Measurements from ENCODE around the gene RIOK3. TPM values are rescaled to one million over a fixed set of nuclear protein-coding genes. Genes with fewer than 3 reads are reported as not detected.

RIOK3 gene
- total and polyA plus RNA-seq, 10 of the 15 experiments (the other 5 are each of a cell fraction or from before 2014, with no cell fraction given), result 18.0 to 87.5 (median 53.8) TPM

- TF ChIP-seq STAT3 (IDR thresholded peaks at IDR 0.05; ENCODE audit: low read depth, low read length), result no peak
- no peak for TF ChIP-seq RFX5 (IDR thresholded peaks at IDR 0.05; ENCODE audit: low read depth, low read length)
- no peak for TF ChIP-seq MYB (IDR thresholded peaks at IDR 0.05; ENCODE audit: borderline replicate concordance, low read depth, low read length)
- TF ChIP-seq MTA3 (IDR thresholded peaks at IDR 0.05; ENCODE audit: borderline replicate concordance, low read length), result no peak
- 0 out of 2 replicates have a peak, but pooled peaks have one; percentile 33 for TF ChIP-seq TBL1XR1 (IDR thresholded peaks at IDR 0.05; ENCODE audit: low read depth, low read length)
- TF ChIP-seq NFYA (IDR thresholded peaks at IDR 0.05; ENCODE audit: borderline replicate concordance, low read depth, low read length), result no peak
- TF ChIP-seq MTA2 (IDR thresholded peaks at IDR 0.05; ENCODE audit: low read depth), result peak; percentile 45; the same call in 1 of the 2 replicates
- TF ChIP-seq MEF2B (IDR thresholded peaks at IDR 0.05; ENCODE audit: partially characterized antibody, poor library complexity, severe bottlenecking), result peak; percentile 81
- TF ChIP-seq KDM1A (IDR thresholded peaks at IDR 0.05; ENCODE audit: borderline replicate concordance), result no peak
- TF ChIP-seq MEF2A (IDR thresholded peaks at IDR 0.05; ENCODE audit: insufficient read depth, low read depth, low read length), result peak; percentile 84
- no peak for TF ChIP-seq BRCA1 (IDR thresholded peaks at IDR 0.05; ENCODE audit: low read depth, low read length)
- TF ChIP-seq EED (IDR thresholded peaks at IDR 0.05; ENCODE audit: low read depth), result no peak
- TF ChIP-seq SREBF2 (IDR thresholded peaks at IDR 0.05; ENCODE audit: low read length), result no peak
- no peak for TF ChIP-seq CTCF (IDR thresholded peaks at IDR 0.05 in 2 of 3, conservative IDR thresholded peaks at IDR 0.05 in 1 of 3; ENCODE audit: control insufficient read depth in 2 of 3, extremely low read depth in 1 of 3, insufficient read depth in 1 of 3, low read depth in 3 of 3, low read length in 3 of 3)
- TF ChIP-seq NBN (IDR thresholded peaks at IDR 0.05), result 0 out of 2 replicates have a peak, but pooled peaks have one; percentile 14
- TF ChIP-seq TCF7 (IDR thresholded peaks at IDR 0.05; ENCODE audit: borderline replicate concordance), result no peak
- TF ChIP-seq SKIL (IDR thresholded peaks at IDR 0.05; ENCODE audit: low read depth, poor library complexity, severe bottlenecking), result no peak
- no peak for TF ChIP-seq SIN3A (IDR thresholded peaks at IDR 0.05; ENCODE audit: low read depth, low read length)
- TF ChIP-seq, protein P1, sequence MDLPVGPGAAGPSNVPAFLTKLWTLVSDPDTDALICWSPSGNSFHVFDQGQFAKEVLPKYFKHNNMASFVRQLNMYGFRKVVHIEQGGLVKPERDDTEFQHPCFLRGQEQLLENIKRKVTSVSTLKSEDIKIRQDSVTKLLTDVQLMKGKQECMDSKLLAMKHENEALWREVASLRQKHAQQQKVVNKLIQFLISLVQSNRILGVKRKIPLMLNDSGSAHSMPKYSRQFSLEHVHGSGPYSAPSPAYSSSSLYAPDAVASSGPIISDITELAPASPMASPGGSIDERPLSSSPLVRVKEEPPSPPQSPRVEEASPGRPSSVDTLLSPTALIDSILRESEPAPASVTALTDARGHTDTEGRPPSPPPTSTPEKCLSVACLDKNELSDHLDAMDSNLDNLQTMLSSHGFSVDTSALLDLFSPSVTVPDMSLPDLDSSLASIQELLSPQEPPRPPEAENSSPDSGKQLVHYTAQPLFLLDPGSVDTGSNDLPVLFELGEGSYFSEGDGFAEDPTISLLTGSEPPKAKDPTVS (IDR thresholded peaks at IDR 0.05; ENCODE audit: low read depth, low read length), result no peak
- no peak for TF ChIP-seq ZNF207 (IDR thresholded peaks at IDR 0.05; ENCODE audit: borderline replicate concordance)
- TF ChIP-seq GATAD2B (conservative IDR thresholded peaks at IDR 0.05; ENCODE audit: low read depth), result no peak
- TF ChIP-seq RUNX3 (IDR thresholded peaks at IDR 0.05; ENCODE audit: low read length), result peak; percentile 54
- TF ChIP-seq ESRRA (IDR thresholded peaks at IDR 0.05; ENCODE audit: low read length), result no peak
- no peak for TF ChIP-seq FOXM1 (IDR thresholded peaks at IDR 0.05; ENCODE audit: low read depth, low read length)
- no peak for TF ChIP-seq POLR2A (IDR thresholded peaks at IDR 0.05; ENCODE audit: low read depth, low read length)
- 0 out of 2 replicates have a peak, but pooled peaks have one; percentile 13 for TF ChIP-seq ZNF24 (IDR thresholded peaks at IDR 0.05)
- TF ChIP-seq YBX1 (IDR thresholded peaks at IDR 0.05), result no peak
- no peak for TF ChIP-seq RB1 (IDR thresholded peaks at IDR 0.05; ENCODE audit: borderline replicate concordance)
- no peak for TF ChIP-seq POU2F2 (IDR thresholded peaks at IDR 0.05; ENCODE audit: borderline replicate concordance, low read depth, low read length)
These were observed 26.9 kb downstream of the RIOK3 start (continued) for GRCh38 chr18:23479829-23480505.

Data from GM12878 (cell line).